ENCODE measurements around the gene MPI. TPM values are rescaled to one million over a fixed set of nuclear protein-coding genes. Genes with fewer than 3 reads are reported as not detected.

The MPI gene
- polyA plus RNA-seq, 1 of the 3 experiments (the other 2 are of a cell fraction): 58.2 TPM

DNA sequence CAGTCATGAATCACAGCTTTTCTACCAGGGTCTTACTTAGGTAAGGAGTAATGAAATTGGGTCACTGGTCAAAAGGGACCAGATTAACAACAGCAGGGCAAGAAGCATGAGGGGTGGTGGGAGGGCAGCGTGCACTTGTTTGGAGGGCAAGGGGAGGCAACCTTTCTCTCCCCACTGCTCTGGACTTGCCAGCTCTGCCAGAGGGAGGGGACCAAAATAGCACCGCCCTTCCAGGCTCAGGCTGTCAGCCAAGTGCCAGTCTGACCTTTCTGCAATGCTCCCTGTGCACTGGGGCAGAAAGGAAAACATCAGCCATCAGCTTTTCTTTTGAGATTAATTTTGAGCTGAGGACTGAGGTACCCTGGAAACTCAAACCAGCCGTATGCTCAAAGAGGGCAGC is 42.4 kb upstream of the MPI start (continued):
- TF ChIP-seq ELF1 (IDR thresholded peaks at IDR 0.05): no peak
- no peak for TF ChIP-seq SIN3A (IDR thresholded peaks at IDR 0.05; ENCODE audit: borderline replicate concordance, low read depth, low read length)
- TF ChIP-seq NRF1 (IDR thresholded peaks at IDR 0.05; ENCODE audit: low read depth, low read length): no peak

DNA sequence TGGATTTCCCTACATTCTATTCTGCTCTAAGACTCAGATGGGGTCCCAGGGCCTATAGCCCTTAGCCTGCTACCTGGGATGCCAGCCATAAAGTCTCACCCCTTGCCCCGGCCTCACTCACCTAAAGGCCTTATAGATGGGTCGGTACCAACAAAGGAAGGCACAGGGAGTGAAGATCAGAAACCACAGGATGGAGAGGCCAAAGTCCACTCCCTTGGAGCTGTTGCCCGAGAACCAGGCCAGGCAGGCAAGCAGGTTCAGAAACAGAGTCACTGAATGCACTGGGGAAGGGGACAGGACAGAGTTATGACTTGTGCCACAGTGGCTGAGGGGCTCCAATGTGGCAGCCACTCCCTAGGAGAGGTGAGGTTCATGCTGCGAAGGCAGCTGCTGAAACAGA is 39.4 kb upstream of the MPI start:
- DNase-seq: no peak
- peaks cover 3% of the 10 kb centered on the region; the same call in 1 of the 2 replicates for H3K79me2 ChIP-seq (ENCODE audit: insufficient read depth)
- TF ChIP-seq RCOR1 (IDR thresholded peaks at IDR 0.05; ENCODE audit: low read length) (no peak), TAF1 (IDR thresholded peaks at IDR 0.05; ENCODE audit: borderline replicate concordance, low read depth, low read length) (no peak), CHD2 (IDR thresholded peaks at IDR 0.05; ENCODE audit: low read length, partially characterized antibody) (no peak), SIN3A (IDR thresholded peaks at IDR 0.05; ENCODE audit: borderline replicate concordance, low read depth, low read length) (no peak), POLR2AphosphoS5 (IDR thresholded peaks at IDR 0.05; ENCODE audit: low read depth, low read length) (no peak), RFX5 (IDR thresholded peaks at IDR 0.05; ENCODE audit: low read length) (no peak), JUND (IDR thresholded peaks at IDR 0.05) (no peak), RAD21 (IDR thresholded peaks at IDR 0.05; ENCODE audit: low read length) (no peak), RXRA (IDR thresholded peaks at IDR 0.05; ENCODE audit: borderline replicate concordance, low read depth) (no peak), GATA2 (CRISPR knock-in tag; IDR thresholded peaks at IDR 0.05) (no peak), TCF12 (IDR thresholded peaks at IDR 0.05) (no peak), ELF1 (IDR thresholded peaks at IDR 0.05) (no peak)
- TF ChIP-seq, protein P1, sequence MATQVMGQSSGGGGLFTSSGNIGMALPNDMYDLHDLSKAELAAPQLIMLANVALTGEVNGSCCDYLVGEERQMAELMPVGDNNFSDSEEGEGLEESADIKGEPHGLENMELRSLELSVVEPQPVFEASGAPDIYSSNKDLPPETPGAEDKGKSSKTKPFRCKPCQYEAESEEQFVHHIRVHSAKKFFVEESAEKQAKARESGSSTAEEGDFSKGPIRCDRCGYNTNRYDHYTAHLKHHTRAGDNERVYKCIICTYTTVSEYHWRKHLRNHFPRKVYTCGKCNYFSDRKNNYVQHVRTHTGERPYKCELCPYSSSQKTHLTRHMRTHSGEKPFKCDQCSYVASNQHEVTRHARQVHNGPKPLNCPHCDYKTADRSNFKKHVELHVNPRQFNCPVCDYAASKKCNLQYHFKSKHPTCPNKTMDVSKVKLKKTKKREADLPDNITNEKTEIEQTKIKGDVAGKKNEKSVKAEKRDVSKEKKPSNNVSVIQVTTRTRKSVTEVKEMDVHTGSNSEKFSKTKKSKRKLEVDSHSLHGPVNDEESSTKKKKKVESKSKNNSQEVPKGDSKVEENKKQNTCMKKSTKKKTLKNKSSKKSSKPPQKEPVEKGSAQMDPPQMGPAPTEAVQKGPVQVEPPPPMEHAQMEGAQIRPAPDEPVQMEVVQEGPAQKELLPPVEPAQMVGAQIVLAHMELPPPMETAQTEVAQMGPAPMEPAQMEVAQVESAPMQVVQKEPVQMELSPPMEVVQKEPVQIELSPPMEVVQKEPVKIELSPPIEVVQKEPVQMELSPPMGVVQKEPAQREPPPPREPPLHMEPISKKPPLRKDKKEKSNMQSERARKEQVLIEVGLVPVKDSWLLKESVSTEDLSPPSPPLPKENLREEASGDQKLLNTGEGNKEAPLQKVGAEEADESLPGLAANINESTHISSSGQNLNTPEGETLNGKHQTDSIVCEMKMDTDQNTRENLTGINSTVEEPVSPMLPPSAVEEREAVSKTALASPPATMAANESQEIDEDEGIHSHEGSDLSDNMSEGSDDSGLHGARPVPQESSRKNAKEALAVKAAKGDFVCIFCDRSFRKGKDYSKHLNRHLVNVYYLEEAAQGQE (IDR thresholded peaks at IDR 0.05; ENCODE audit: low read depth, low read length): no peak
- TF ChIP-seq, protein P2, sequence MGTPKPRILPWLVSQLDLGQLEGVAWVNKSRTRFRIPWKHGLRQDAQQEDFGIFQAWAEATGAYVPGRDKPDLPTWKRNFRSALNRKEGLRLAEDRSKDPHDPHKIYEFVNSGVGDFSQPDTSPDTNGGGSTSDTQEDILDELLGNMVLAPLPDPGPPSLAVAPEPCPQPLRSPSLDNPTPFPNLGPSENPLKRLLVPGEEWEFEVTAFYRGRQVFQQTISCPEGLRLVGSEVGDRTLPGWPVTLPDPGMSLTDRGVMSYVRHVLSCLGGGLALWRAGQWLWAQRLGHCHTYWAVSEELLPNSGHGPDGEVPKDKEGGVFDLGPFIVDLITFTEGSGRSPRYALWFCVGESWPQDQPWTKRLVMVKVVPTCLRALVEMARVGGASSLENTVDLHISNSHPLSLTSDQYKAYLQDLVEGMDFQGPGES (IDR thresholded peaks at IDR 0.05; ENCODE audit: low read depth, low read length): no peak
- H3K4me1 ChIP-seq (ENCODE audit: control insufficient read depth in 1 of 2, insufficient read depth in 2 of 2, low read depth in 1 of 2, low read length in 1 of 2): no peaks in the 10 kb centered on the region
- no peak overlapping the region for H3K27ac ChIP-seq (ENCODE audit: low read depth in 2 of 2, low read length in 1 of 2)
- 96% methylated on average over 3 of the region's 4 CpGs for WGBS (ENCODE audit: low lambda C conversion rate)
- H3K36me3 ChIP-seq (replicated peaks in 1 of 2; ENCODE audit: control insufficient read depth in 1 of 2, insufficient read depth in 2 of 2, low read length in 1 of 2): peaks cover 0 to 61% of the 10 kb centered on the region in 2 experiments
- no peaks in the 10 kb centered on the region for H3K9me2 ChIP-seq
- no peaks in the 10 kb centered on the region for H3F3A ChIP-seq (replicated peaks; ENCODE audit: insufficient read depth)
- CTCF ChIA-PET: interaction anchor here (1.0 kb wide), 1 partner anchor 52 kb away, joined by 3 read pairs; no protein-coding TSS in a partner anchor
- H3K9me3 ChIP-seq: no peaks in the 10 kb centered on the region
- H4K20me1 ChIP-seq (ENCODE audit: insufficient read depth): no peaks in the 10 kb centered on the region
- POLR2A ChIA-PET: no interaction called here
- no peak overlapping the region for H2AFZ ChIP-seq (ENCODE audit: low read depth)
- no peak overlapping the region for H3K9ac ChIP-seq
- no peaks in the 10 kb centered on the region for H3K27me3 ChIP-seq (ENCODE audit: insufficient read depth)
- H3K4me3 ChIP-seq (ENCODE audit: low read depth in 2 of 2, low read length in 1 of 2): no peak overlapping the region
- H3K4me2 ChIP-seq: no peak overlapping the region

Measured in SK-N-SH (cell line).